ENCODE measurements around the gene RAB3GAP1.
"Not testable (repeated sequence)": the region's sequence is repeated elsewhere in the genome, so short reads cannot be mapped to it uniquely, and the experiment has no call there.

RAB3GAP1 gene

GRCh38 chr2:135029481-135030134 is 22.5 kb upstream of the RAB3GAP1 start:
- TF ChIP-seq CTBP1 (IDR thresholded peaks at IDR 0.05; ENCODE audit: borderline replicate concordance) (no peak), FOXA1 (IDR thresholded peaks at IDR 0.05) (no peak), HDGF (IDR thresholded peaks at IDR 0.05; ENCODE audit: borderline replicate concordance) (no peak), ELF4 (IDR thresholded peaks at IDR 0.05) (no peak), ZNF384 (IDR thresholded peaks at IDR 0.05) (no peak), PKNOX1 (IDR thresholded peaks at IDR 0.05) (no peak), BHLHE40 (IDR thresholded peaks at IDR 0.05; ENCODE audit: borderline replicate concordance) (no peak), FOXM1 (IDR thresholded peaks at IDR 0.05; ENCODE audit: borderline replicate concordance) (no peak), L3MBTL2 (conservative IDR thresholded peaks at IDR 0.05) (no peak), SUZ12 (IDR thresholded peaks at IDR 0.05) (no peak)
- no peak for DNase-seq (ENCODE audit: extremely low spot score)
- ChIA-PET CTCF (no interaction called here), POLR2A (no interaction called here)

- POLR2A ChIA-PET = no interaction called here
- TF ChIP-seq ELF4 (IDR thresholded peaks at IDR 0.05) (no peak), FOXK2 (IDR thresholded peaks at IDR 0.05) (no peak), SUZ12 (IDR thresholded peaks at IDR 0.05) (no peak), FOXM1 (IDR thresholded peaks at IDR 0.05; ENCODE audit: borderline replicate concordance) (no peak), PKNOX1 (IDR thresholded peaks at IDR 0.05) (no peak), SP1 (IDR thresholded peaks at IDR 0.05) (no peak), ZNF384 (IDR thresholded peaks at IDR 0.05) (no peak), LEF1 (IDR thresholded peaks at IDR 0.05; ENCODE audit: borderline replicate concordance) (no peak), L3MBTL2 (conservative IDR thresholded peaks at IDR 0.05) (no peak)
- DNase-seq (ENCODE audit: extremely low spot score) = peak; percentile 16
- CTCF ChIA-PET = no interaction called here
These were observed 21.3 kb upstream of the RAB3GAP1 start for GRCh38 chr2:135030826-135031225.

GRCh38 chr2:135033216-135033615 is 18.9 kb upstream of the RAB3GAP1 start:
- POLR2A ChIA-PET; DNase-seq (ENCODE audit: extremely low spot score); CTCF ChIA-PET: not testable (repeated sequence)

GRCh38 chr2:135037831-135038230 is 14.3 kb upstream of the RAB3GAP1 start:
- TF ChIP-seq BHLHE40 (IDR thresholded peaks at IDR 0.05; ENCODE audit: borderline replicate concordance) = no peak
- TF ChIP-seq ARNT (IDR thresholded peaks at IDR 0.05) = no peak
- no peak for TF ChIP-seq SUZ12 (IDR thresholded peaks at IDR 0.05)
- no peak for TF ChIP-seq FOXM1 (IDR thresholded peaks at IDR 0.05; ENCODE audit: borderline replicate concordance)
- TF ChIP-seq NFRKB (IDR thresholded peaks at IDR 0.05) = no peak
- no peak for TF ChIP-seq ELF4 (IDR thresholded peaks at IDR 0.05)
- TF ChIP-seq CTBP1 (IDR thresholded peaks at IDR 0.05; ENCODE audit: borderline replicate concordance) = no peak
- no peak for TF ChIP-seq L3MBTL2 (conservative IDR thresholded peaks at IDR 0.05)
- no peak for TF ChIP-seq TARDBP (IDR thresholded peaks at IDR 0.05)
- no peak for TF ChIP-seq LEF1 (IDR thresholded peaks at IDR 0.05; ENCODE audit: borderline replicate concordance)
- no peak for TF ChIP-seq ZNF384 (IDR thresholded peaks at IDR 0.05)
- TF ChIP-seq FOXK2 (IDR thresholded peaks at IDR 0.05) = no peak
- TF ChIP-seq SP1 (IDR thresholded peaks at IDR 0.05) = no peak
- TF ChIP-seq HDGF (IDR thresholded peaks at IDR 0.05; ENCODE audit: borderline replicate concordance) = no peak
- TF ChIP-seq PKNOX1 (IDR thresholded peaks at IDR 0.05) = no peak
- TF ChIP-seq FOXA1 (IDR thresholded peaks at IDR 0.05) = no peak
- ChIA-PET CTCF (no interaction called here), POLR2A (no interaction called here)
- no peak for DNase-seq (ENCODE audit: extremely low spot score)

- TF ChIP-seq L3MBTL2 (conservative IDR thresholded peaks at IDR 0.05) (no peak), FOXA1 (IDR thresholded peaks at IDR 0.05) (no peak), ARNT (IDR thresholded peaks at IDR 0.05) (no peak), FOXM1 (IDR thresholded peaks at IDR 0.05; ENCODE audit: borderline replicate concordance) (no peak), NFRKB (IDR thresholded peaks at IDR 0.05) (no peak), LEF1 (IDR thresholded peaks at IDR 0.05; ENCODE audit: borderline replicate concordance) (no peak), ZNF384 (IDR thresholded peaks at IDR 0.05) (no peak), PKNOX1 (IDR thresholded peaks at IDR 0.05) (no peak), ELF4 (IDR thresholded peaks at IDR 0.05) (no peak), CTBP1 (IDR thresholded peaks at IDR 0.05; ENCODE audit: borderline replicate concordance) (no peak), SP1 (IDR thresholded peaks at IDR 0.05) (no peak), HDGF (IDR thresholded peaks at IDR 0.05; ENCODE audit: borderline replicate concordance) (no peak), TARDBP (IDR thresholded peaks at IDR 0.05) (no peak), SUZ12 (IDR thresholded peaks at IDR 0.05) (no peak)
- ChIA-PET CTCF (no interaction called here), POLR2A (no interaction called here)
These were observed 8.7 kb upstream of the RAB3GAP1 start for GRCh38 chr2:135043345-135043744.

GRCh38 chr2:135047300-135047699 is 4.8 kb upstream of the RAB3GAP1 start, which contains the start of gene MAP3K19:
MAP3K19 (minus strand) TSS chr2:135047447; CDS start chr2:135024647, 22,800 bp downstream.
- TF ChIP-seq LEF1 (IDR thresholded peaks at IDR 0.05; ENCODE audit: borderline replicate concordance) = no peak
- no peak for TF ChIP-seq BHLHE40 (IDR thresholded peaks at IDR 0.05; ENCODE audit: borderline replicate concordance)
- TF ChIP-seq SUZ12 (IDR thresholded peaks at IDR 0.05) = no peak
- no peak for TF ChIP-seq L3MBTL2 (conservative IDR thresholded peaks at IDR 0.05)
- no peak for TF ChIP-seq TARDBP (IDR thresholded peaks at IDR 0.05)
- no peak for TF ChIP-seq FOXK2 (IDR thresholded peaks at IDR 0.05)
- no peak for TF ChIP-seq CTBP1 (IDR thresholded peaks at IDR 0.05; ENCODE audit: borderline replicate concordance)
- no peak for TF ChIP-seq FOXM1 (IDR thresholded peaks at IDR 0.05; ENCODE audit: borderline replicate concordance)
- no peak for TF ChIP-seq HDGF (IDR thresholded peaks at IDR 0.05; ENCODE audit: borderline replicate concordance)
- TF ChIP-seq NFRKB (IDR thresholded peaks at IDR 0.05) = no peak
- no peak for TF ChIP-seq ZNF384 (IDR thresholded peaks at IDR 0.05)
- TF ChIP-seq FOXA1 (IDR thresholded peaks at IDR 0.05) = no peak
- no peak for TF ChIP-seq SP1 (IDR thresholded peaks at IDR 0.05)
- no peak for TF ChIP-seq ELF4 (IDR thresholded peaks at IDR 0.05)
- TF ChIP-seq PKNOX1 (IDR thresholded peaks at IDR 0.05) = no peak
- TF ChIP-seq ARNT (IDR thresholded peaks at IDR 0.05) = no peak

More at GRCh38 chr2:135043345-135043744, 8.7 kb upstream of the RAB3GAP1 start:
- DNase-seq (ENCODE audit: extremely low spot score) = no peak

More at GRCh38 chr2:135047300-135047699, 4.8 kb upstream of the RAB3GAP1 start, which contains the start of gene MAP3K19:
- CTCF ChIA-PET = no interaction called here
- DNase-seq (ENCODE audit: extremely low spot score) = no peak
- POLR2A ChIA-PET = no interaction called here
